GM19239 (cell line): ENCODE data around the gene MAP4K5.

Source experiments
- DNase-seq: peaks from one replicate; pipeline ENCODE4 v3.0.0; 2011; ENCODE audit warnings: low spot score; ENCODE audit not compliant: insufficient read length
- FAIRE-seq: peaks from 2 replicates; lab custom pipeline; 2011; peaks lifted over from hg19 to GRCh38; lab: Jason Lieb, UNC

MAP4K5 gene

GRCh38 chr14:50488521-50488920, 43.8 kb downstream of the MAP4K5 start:
- FAIRE-seq: no peak
- no peak for DNase-seq

DNA sequence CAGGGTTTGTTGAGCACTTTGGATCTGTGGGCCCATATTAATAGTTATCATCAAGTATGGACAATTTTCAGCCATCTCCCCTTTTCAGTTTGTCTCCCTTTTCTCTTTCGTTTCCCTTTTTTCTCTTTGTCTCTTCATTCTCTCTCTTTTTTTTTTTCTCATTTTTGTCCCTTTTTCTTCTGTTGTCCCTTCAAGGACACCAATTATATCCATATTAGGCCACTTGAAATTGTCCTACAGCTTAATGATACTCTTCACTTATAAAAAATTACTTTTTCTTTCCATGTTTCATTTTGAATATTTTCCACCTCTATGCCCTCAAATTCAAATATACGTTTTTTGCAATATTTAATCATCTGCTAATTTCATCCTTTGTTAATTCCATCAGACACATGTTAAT, 53.3 kb downstream of the MAP4K5 start:
- FAIRE-seq (no peak), DNase-seq (no peak)

- FAIRE-seq: no peak
These were observed 54.6 kb downstream of the MAP4K5 start for GRCh38 chr14:50477760-50478159.

GRCh38 chr14:50476134-50476533, 56.2 kb downstream of the MAP4K5 start:
- DNase-seq (no peak), FAIRE-seq (no peak)

More at GRCh38 chr14:50477760-50478159, 54.6 kb downstream of the MAP4K5 start:
- DNase-seq: no peak

DNA sequence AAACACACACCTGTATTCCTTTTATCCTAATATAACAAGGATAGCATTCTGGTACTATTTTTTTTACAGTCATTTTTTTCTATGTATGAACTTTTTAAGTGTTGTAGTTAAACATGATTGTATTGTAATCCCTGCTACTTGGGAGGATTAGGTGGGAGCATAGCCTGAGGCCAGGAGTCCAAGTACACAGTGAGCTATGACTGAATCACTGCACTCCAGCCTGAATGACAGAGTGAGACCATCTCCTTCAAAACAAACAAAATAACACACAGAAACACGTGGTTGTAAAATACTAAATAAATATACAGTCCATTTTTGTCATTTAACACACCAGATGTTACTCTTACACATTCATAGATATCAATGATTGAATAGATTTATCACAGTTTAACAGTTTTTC, 56.9 kb downstream of the MAP4K5 start:
- DNase-seq (no peak), FAIRE-seq (no peak)

GRCh38 chr14:50471838-50472465, 60.4 kb downstream of the MAP4K5 start:
- no peak for FAIRE-seq
- DNase-seq: no peak

- no peak for DNase-seq
These were observed 62.4 kb downstream of the MAP4K5 start for GRCh38 chr14:50469982-50470381.

GRCh38 chr14:50462111-50462510, 70.3 kb downstream of the MAP4K5 start:
- no peak for FAIRE-seq
- no peak for DNase-seq

More at GRCh38 chr14:50469982-50470381, 62.4 kb downstream of the MAP4K5 start:
- FAIRE-seq: no peak

- DNase-seq: no peak
- FAIRE-seq: no peak
These were observed 78.5 kb downstream of the MAP4K5 start for GRCh38 chr14:50453869-50454268.

DNA sequence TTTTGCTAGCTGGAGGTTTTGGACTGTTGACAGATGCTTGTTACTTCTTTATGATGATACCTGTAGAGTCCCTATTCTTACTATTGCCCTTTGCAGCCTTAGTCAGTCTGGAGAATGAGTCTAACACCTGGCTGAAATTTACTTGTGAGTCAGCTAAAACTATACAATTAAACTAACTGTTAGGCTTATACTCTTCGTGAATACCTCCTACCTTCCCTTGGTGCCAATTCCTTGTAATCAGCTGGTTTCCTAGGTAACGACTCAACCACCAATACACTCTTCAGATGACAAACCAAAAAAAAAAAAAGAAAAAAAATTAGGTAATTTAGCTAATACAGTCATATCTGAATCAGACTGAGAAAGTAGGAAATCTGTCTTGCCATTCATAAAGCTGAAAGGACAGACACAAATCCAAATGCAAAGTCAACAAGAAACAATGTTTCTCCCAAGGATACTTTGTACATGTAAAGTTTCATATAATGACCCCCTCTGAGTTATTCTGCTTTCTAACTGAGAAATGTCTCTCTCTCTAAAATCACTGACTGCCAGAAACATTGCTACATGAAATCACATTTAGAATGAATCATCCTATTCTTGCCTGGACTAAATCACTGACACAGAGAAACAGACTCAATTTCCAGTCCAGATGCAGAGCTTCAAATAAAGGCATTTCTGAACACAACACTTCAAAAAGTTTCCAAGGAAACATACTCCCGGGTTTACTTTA, 79.2 kb downstream of the MAP4K5 start:
- FAIRE-seq (no peak), DNase-seq (no peak)

- DNase-seq: no peak
These were observed 80.1 kb downstream of the MAP4K5 start for GRCh38 chr14:50452296-50452695.

GRCh38 chr14:50451854-50452253, 80.5 kb downstream of the MAP4K5 start:
- no peak for FAIRE-seq
- DNase-seq: no peak

More at GRCh38 chr14:50452296-50452695, 80.1 kb downstream of the MAP4K5 start:
- no peak for FAIRE-seq

- no peak for FAIRE-seq
These were observed 84.9 kb downstream of the MAP4K5 start for GRCh38 chr14:50447461-50447860.

DNA sequence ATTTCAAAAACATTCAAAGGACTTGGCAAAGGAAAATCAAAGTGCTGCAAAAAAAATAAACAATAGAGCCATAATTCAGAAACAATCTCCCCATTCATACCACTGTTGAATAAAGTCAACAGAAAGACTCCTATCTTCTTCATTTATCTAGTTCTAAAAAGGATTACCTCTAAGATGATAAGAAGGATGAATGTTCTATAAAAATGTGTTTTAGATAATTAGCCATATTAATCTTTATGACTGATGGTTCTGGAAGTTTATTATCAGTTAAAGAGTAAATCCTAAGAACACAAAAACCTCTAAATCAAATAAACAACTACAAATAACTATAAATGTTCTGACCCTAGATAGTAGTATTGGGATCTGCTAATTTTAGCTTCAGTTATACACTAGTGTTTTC, 97.8 kb downstream of the MAP4K5 start:
- DNase-seq (no peak), FAIRE-seq (no peak)

More at GRCh38 chr14:50447461-50447860, 84.9 kb downstream of the MAP4K5 start:
- DNase-seq: no peak

GRCh38 chr14:50432131-50432530, 100.2 kb downstream of the MAP4K5 start:
- DNase-seq: no peak
- FAIRE-seq: no peak

- DNase-seq: no peak
These were observed 106.6 kb downstream of the MAP4K5 start for GRCh38 chr14:50425816-50426215.

GRCh38 chr14:50425105-50425504, 107.3 kb downstream of the MAP4K5 start:
- DNase-seq (no peak), FAIRE-seq (no peak)

More at GRCh38 chr14:50425816-50426215, 106.6 kb downstream of the MAP4K5 start:
- no peak for FAIRE-seq

DNA sequence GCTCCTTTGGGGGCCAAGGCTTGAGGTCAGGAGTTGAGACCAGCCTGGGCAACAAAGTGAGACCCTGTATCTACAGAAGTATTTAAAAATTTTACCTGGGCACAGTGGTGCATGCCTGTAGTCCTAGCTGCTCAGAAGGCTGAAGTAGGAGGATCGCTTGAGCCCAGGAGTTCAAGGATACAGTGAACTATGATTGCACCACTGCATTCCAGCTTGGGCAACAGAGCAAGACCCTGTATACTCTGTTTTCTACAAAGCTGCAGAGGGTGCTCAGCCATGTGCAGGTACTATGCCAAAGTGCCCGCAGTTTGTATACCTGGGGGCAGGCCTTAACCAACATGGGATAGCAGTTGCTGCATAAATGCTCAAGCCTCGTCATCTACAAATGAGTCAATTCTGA, 108.8 kb downstream of the MAP4K5 start:
- FAIRE-seq: no peak
- no peak for DNase-seq

DNA sequence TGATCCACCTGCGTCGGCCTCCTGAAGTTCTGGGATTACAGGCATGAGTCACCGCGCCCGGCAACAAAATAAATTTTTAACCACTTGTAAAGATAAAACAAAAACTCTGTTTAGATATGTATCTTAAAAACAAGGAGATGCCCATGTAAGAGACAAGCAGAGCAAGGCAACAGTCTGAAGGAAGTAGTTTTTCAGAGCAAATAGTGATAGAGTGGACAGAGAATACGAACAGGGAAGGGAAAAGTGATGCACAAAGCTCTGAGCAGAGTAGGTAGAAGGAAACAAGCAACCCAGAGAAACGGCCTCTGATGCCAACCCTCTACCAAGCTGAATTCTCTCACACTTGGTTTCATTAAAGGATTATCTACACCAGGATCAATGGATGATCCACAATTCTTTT, 110.9 kb downstream of the MAP4K5 start:
- FAIRE-seq (no peak), DNase-seq (no peak)

GRCh38 chr14:50417853-50418252, 114.5 kb downstream of the MAP4K5 start:
- DNase-seq (no peak), FAIRE-seq (no peak)

DNA sequence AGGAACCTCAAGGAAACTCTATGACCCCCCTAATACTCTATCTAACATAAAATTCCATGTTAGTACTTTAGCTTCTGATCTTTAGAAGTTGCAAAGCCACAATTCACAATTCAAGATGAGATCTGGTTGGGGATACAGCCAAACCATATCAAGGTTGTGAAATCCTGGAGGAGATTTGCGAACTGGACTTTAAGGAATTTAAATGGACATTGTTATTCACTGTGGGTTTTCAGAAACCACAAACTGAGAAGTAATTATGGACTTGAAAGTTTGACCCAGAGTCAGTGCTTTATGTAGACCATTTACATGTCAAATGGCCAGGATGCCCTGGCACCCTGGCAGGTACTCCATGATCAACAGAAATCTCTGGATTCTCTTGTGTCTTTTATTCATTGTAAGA, 121.4 kb downstream of the MAP4K5 start:
- DNase-seq: no peak
- FAIRE-seq: no peak

DNA sequence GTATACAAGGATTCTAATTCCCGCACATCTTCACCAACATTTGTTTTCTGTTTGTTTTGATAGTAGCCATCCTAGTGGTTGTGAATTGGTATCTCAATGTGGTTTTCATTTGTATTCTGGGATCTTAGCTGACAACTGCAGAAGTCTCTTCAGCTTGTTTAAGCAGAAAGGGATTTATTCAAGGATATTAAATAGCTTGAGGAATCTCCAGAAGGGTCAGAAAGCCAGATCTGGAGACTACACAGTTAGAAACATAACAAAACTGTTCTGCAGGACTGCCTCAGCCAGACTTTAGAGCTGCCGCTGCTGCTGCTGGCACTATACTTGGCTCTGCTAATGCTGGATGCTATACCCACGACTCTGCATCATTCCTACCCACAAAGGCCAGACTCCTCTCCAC, 122.3 kb downstream of the MAP4K5 start:
- no peak for FAIRE-seq
- DNase-seq: no peak
